ENCODE measurements around the gene TBC1D13.
"Not testable (repeated sequence)": the region's sequence is repeated elsewhere in the genome, so short reads cannot be mapped to it uniquely, and the experiment has no call there.

TBC1D13 gene

GRCh38 chr9:128851779-128852600, 64.9 kb downstream of the TBC1D13 start:
- DNase-seq = peak; percentile 23

DNA sequence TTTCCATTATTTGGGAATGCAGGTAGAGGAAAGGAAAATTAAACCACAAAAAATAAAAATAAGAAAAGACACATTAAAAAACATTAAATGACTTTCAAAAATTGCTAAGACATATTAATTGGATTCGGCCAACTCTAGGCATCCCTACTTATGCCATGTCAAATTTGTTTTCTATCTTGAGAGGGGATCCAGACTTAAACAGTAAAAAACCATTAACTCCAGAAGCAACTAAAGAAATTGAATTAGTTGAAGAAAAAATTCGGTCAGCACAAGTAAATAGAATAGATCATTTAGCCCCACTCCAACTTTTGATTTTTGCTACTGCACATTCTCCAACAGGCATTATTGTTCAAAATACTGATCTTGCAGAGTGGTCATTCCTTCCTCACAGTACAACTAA, 65.6 kb downstream of the TBC1D13 start:
- DNase-seq = not testable (repeated sequence)

GRCh38 chr9:128854454-128854853, 67.4 kb downstream of the TBC1D13 start:
- DNase-seq = not testable (repeated sequence)

DNA sequence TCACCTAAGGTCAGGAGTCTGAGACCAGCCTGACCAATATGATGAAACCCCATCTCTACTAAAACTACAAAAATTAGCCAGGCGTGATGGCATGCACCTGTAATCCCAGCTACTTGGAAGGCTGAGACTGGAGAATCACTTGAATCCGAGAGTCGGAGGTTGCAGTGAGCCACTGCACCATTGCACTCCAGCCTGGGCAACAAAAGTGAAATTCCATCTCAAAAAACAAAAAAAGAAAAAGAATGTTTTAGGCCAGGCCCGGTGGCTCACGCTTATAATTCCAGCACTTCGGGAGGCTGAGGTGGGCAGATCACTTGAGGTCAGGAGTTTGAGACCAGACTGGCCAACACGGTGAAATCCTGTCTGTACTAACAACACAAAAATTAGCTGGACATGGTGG, 71.4 kb downstream of the TBC1D13 start:
- DNase-seq = not testable (repeated sequence)

Data from NCI-H1694 (cell line).